ENCODE data around the gene KCNK5. TPM values are rescaled to one million over a fixed set of nuclear protein-coding genes. Genes with fewer than 3 reads are reported as not detected.

KCNK5 gene
- total and polyA plus RNA-seq, 2 experiments from 2014 or later: 6.6 to 11.4 TPM

DNA sequence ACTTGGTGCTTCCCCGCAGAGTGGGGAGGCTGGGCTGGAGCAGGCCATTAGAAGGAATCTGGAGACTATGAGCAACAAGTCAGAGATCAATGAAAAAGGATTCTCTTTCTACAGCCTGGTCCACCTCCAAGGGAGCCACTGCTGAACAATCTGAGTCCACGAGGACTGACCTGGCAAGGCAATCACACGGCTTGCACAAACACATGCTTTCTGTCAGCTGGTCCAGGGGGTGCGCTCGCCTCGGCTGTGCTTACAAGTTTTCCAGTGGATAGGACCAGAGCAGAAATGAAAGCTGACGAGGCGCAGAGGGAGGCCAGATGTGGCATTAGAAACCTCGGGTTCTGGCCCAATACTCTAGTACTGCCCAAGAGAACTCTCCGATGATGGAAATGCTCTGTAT is 18.1 kb downstream of the KCNK5 start:
- H3K9me3 ChIP-seq (ENCODE audit: low read depth): no peaks in the 10 kb centered on the region
- H3K4me1 ChIP-seq (ENCODE audit: insufficient read depth): peaks cover 60% of the 10 kb centered on the region
- no peaks in the 10 kb centered on the region for H3K36me3 ChIP-seq (replicated peaks; ENCODE audit: insufficient read depth, low read depth)
- peaks cover 22% of the 10 kb centered on the region for H3K79me2 ChIP-seq
- WGBS (ENCODE audit: low lambda C conversion rate, missing lambda C conversion rate): 72% methylated on average over 10 of the region's 10 CpGs
- no peak for DNase-seq (ENCODE audit: low spot score)
- no peaks in the 10 kb centered on the region for H3K9me2 ChIP-seq (replicated peaks; ENCODE audit: insufficient read depth)
- no peak overlapping the region for H3K4me3 ChIP-seq
- H3K4me2 ChIP-seq: no peak overlapping the region
- H2AFZ ChIP-seq: no peak overlapping the region
- TF ChIP-seq EZH2 (IDR thresholded peaks at IDR 0.05; ENCODE audit: borderline replicate concordance) (no peak), EZH2phosphoT487 (IDR thresholded peaks at IDR 0.05; ENCODE audit: low read depth, severe bottlenecking, unreplicated experiment) (no peak)
- TF ChIP-seq, protein P1, sequence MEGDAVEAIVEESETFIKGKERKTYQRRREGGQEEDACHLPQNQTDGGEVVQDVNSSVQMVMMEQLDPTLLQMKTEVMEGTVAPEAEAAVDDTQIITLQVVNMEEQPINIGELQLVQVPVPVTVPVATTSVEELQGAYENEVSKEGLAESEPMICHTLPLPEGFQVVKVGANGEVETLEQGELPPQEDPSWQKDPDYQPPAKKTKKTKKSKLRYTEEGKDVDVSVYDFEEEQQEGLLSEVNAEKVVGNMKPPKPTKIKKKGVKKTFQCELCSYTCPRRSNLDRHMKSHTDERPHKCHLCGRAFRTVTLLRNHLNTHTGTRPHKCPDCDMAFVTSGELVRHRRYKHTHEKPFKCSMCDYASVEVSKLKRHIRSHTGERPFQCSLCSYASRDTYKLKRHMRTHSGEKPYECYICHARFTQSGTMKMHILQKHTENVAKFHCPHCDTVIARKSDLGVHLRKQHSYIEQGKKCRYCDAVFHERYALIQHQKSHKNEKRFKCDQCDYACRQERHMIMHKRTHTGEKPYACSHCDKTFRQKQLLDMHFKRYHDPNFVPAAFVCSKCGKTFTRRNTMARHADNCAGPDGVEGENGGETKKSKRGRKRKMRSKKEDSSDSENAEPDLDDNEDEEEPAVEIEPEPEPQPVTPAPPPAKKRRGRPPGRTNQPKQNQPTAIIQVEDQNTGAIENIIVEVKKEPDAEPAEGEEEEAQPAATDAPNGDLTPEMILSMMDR (IDR thresholded peaks at IDR 0.05; ENCODE audit: poor library complexity): no peak
- H3K27ac ChIP-seq: peak overlapping the region; percentile 83
- no peaks in the 10 kb centered on the region for H3K27me3 ChIP-seq
- no peaks in the 10 kb centered on the region for H4K20me1 ChIP-seq (ENCODE audit: insufficient read depth, poor library complexity, severe bottlenecking)

DNA sequence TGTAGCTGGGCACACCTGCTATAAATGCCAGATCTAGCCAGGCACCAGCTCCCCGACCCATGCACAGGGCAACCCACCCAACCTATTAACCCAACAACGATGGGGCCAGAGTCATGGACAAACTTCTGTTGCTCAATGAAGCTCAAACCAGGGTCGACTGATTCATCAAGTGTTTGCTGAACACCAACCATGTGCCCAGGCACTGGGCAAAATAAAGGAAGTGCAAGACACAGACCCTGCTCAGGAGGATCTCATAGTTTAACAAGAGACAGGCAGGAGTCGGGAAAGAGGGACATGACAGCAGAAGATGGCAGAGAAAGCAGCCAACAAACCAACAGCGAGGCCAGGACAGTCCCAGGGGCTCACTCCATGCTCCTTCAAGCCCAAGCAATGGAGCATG is 18.8 kb downstream of the KCNK5 start:
- Histone ChIP-seq H3K36me3 (replicated peaks; ENCODE audit: insufficient read depth, low read depth) (no peaks in the 10 kb centered on the region), H3K9me3 (ENCODE audit: low read depth) (no peaks in the 10 kb centered on the region), H3K4me1 (ENCODE audit: insufficient read depth) (peaks cover 62% of the 10 kb centered on the region)

DNA sequence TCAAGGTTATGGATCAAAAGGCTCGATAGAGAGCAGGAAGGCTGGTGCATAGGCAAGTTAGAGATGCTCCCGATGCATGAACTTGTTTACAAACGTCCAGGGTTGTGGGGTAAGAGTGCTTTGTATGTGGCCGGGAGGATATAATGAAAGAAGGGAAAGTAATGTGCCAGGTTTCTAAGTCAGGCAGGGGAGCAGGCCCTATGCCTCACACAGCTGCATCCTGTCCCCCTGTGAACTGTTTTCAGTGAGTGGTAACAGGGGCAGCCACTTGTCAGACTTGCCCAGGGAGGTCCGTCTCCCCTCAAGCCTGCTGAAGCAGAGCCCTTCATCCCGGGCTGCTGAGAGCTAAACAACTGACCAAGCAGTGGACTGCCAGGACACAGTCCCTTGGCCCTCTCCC is 19.4 kb downstream of the KCNK5 start:
- peak overlapping the region; percentile 12 for H3K4me2 ChIP-seq
- H3K27ac ChIP-seq: peak overlapping the region; percentile 83
- no peaks in the 10 kb centered on the region for H3K9me2 ChIP-seq (replicated peaks; ENCODE audit: insufficient read depth)
- H3K9me3 ChIP-seq (ENCODE audit: low read depth): no peaks in the 10 kb centered on the region
- no peaks in the 10 kb centered on the region for H3K36me3 ChIP-seq (replicated peaks; ENCODE audit: insufficient read depth, low read depth)
- TF ChIP-seq EZH2phosphoT487 (IDR thresholded peaks at IDR 0.05; ENCODE audit: low read depth, severe bottlenecking, unreplicated experiment) (no peak), EZH2 (IDR thresholded peaks at IDR 0.05; ENCODE audit: borderline replicate concordance) (no peak)
- TF ChIP-seq, protein P1 (IDR thresholded peaks at IDR 0.05; ENCODE audit: poor library complexity): no peak
- H3K79me2 ChIP-seq: peaks cover 25% of the 10 kb centered on the region
- peaks cover 62% of the 10 kb centered on the region for H3K4me1 ChIP-seq (ENCODE audit: insufficient read depth)
- no peak overlapping the region for H3K4me3 ChIP-seq
- H2AFZ ChIP-seq: no peak overlapping the region
- H3K27me3 ChIP-seq: no peaks in the 10 kb centered on the region
- no peaks in the 10 kb centered on the region for H4K20me1 ChIP-seq (ENCODE audit: insufficient read depth, poor library complexity, severe bottlenecking)
- no peak for DNase-seq (ENCODE audit: low spot score)
- 65% methylated on average over 6 of the region's 6 CpGs for WGBS (ENCODE audit: low lambda C conversion rate, missing lambda C conversion rate)

More for the DNA sequence above, 18.8 kb downstream of the KCNK5 start:
- no peaks in the 10 kb centered on the region for H4K20me1 ChIP-seq (ENCODE audit: insufficient read depth, poor library complexity, severe bottlenecking)
- no peaks in the 10 kb centered on the region for H3K27me3 ChIP-seq
- H2AFZ ChIP-seq: no peak overlapping the region
- no peak overlapping the region for H3K4me2 ChIP-seq
- no peak overlapping the region for H3K4me3 ChIP-seq
- peaks cover 25% of the 10 kb centered on the region for H3K79me2 ChIP-seq
- H3K27ac ChIP-seq: peak overlapping the region; percentile 83
- 91% methylated on average over 5 of the region's 5 CpGs for WGBS (ENCODE audit: low lambda C conversion rate, missing lambda C conversion rate)
- no peak for DNase-seq (ENCODE audit: low spot score)
- TF ChIP-seq EZH2phosphoT487 (IDR thresholded peaks at IDR 0.05; ENCODE audit: low read depth, severe bottlenecking, unreplicated experiment) (no peak), EZH2 (IDR thresholded peaks at IDR 0.05; ENCODE audit: borderline replicate concordance) (no peak)
- TF ChIP-seq, protein P1 (IDR thresholded peaks at IDR 0.05; ENCODE audit: poor library complexity): no peak
- H3K9me2 ChIP-seq (replicated peaks; ENCODE audit: insufficient read depth): no peaks in the 10 kb centered on the region
